Activated T-helper 17 cell treated with anti-CD3 and anti-CD28 coated beads, Interleukin-2, amount 50 U/mL, for 72 hours (primary cell): ENCODE results near the gene NXNL1. TPM values are rescaled to one million over a fixed set of nuclear protein-coding genes. Genes with fewer than 3 reads are reported as not detected.

Experiments
- total RNA-seq, 2 donors: library from RNA; stranded (reverse); gene quantifications; one replicate each; pipeline ENCODE4 v1.2.3, GENCODE V29; 2022

NXNL1 gene
- total RNA-seq, 2 donors from 2014 or later = not detected

Other genes with a start within 250 kb of the NXNL1 start
- gene USE1, start 245.6 kb downstream of the NXNL1 start, total RNA-seq = 10 to 100 TPM; 27.8 to 30.6 TPM
- gene OCEL1, start 234.7 kb downstream of the NXNL1 start, total RNA-seq = 10 to 100 TPM; 14.1 to 17.6 TPM
- 1 to 10 TPM; 6.8 to 9.2 TPM for gene NR2F6, start 215.0 kb downstream of the NXNL1 start, total RNA-seq
- gene USHBP1, start 196.2 kb downstream of the NXNL1 start, total RNA-seq = under 1 TPM; 0.26 to 0.48 TPM
- gene BABAM1, start 193.5 kb downstream of the NXNL1 start, total RNA-seq = 100 to 1,000 TPM in 1 of 2 donors, 10 to 100 TPM in 1; 73.4 to 115 TPM
- gene ANKLE1, start 179.0 kb downstream of the NXNL1 start, total RNA-seq = 10 to 100 TPM in 1 of 2 donors, 1 to 10 TPM in 1; 4.4 to 11.6 TPM
- gene ABHD8, start 157.5 kb downstream of the NXNL1 start, total RNA-seq = 1 to 10 TPM; 8.0 to 8.5 TPM
- gene MRPL34, start 155.1 kb downstream of the NXNL1 start, total RNA-seq = 10 to 100 TPM; 56.2 to 95.9 TPM
- 10 to 100 TPM; 27.8 to 45.8 TPM for gene DDA1, start 151.4 kb downstream of the NXNL1 start, total RNA-seq
- gene ANO8, start 126.1 kb downstream of the NXNL1 start, total RNA-seq = 1 to 10 TPM; 3.6 to 3.9 TPM
- 10 to 100 TPM; 14.7 to 29.6 TPM for gene GTPBP3, start 123.4 kb downstream of the NXNL1 start, total RNA-seq
- under 1 TPM in 1 of 2 donors, not detected in 1; 0.53 TPM for gene PLVAP, start 83.6 kb downstream of the NXNL1 start, total RNA-seq
- 1 to 10 TPM; 1.8 to 4.8 TPM for gene CCDC194, start 66.7 kb downstream of the NXNL1 start, total RNA-seq
- 100 to 1,000 TPM; 130 to 154 TPM for gene BST2, start 55.3 kb downstream of the NXNL1 start, total RNA-seq
- gene MVB12A, start 40.9 kb downstream of the NXNL1 start, total RNA-seq = 10 to 100 TPM; 42.6 to 48.9 TPM
- not detected for gene TMEM221, start 12.3 kb downstream of the NXNL1 start, total RNA-seq
- gene SLC27A1, start 9.6 kb upstream of the NXNL1 start, total RNA-seq = 1 to 10 TPM; 3.8 to 6.7 TPM
- gene PGLS, start 50.7 kb upstream of the NXNL1 start, total RNA-seq = 10 to 100 TPM; 49.0 to 61.8 TPM
- 10 to 100 TPM; 41.1 to 76.5 TPM for gene COLGALT1, start 94.7 kb upstream of the NXNL1 start, total RNA-seq
- gene UNC13A, start 227.4 kb upstream of the NXNL1 start, total RNA-seq = under 1 TPM; 0.16 to 0.45 TPM